AG09309 (cell line): Measurements from ENCODE around the gene CDK11B.
"Not testable (repeated sequence)": the region's sequence is repeated elsewhere in the genome, so short reads cannot be mapped to it uniquely, and the experiment has no call there.

Experiments used
- DNase-seq: peaks from one replicate; pipeline ENCODE4 v3.0.0-alpha.2; 2010; ENCODE audit warnings: low read depth
- H3K4me3 ChIP-seq: 2 replicates; pipeline ENCODE4 v1.5.1; 2011; ENCODE audit warnings: mild to moderate bottlenecking, low read depth, low read length, moderate library complexity; ENCODE audit not compliant: control insufficient read depth
- TF ChIP-seq, protein P1 (sequence below): IDR thresholded peaks from 2 replicates; pipeline ENCODE4 v1.5.1; 2011; ENCODE audit warnings: mild to moderate bottlenecking, low read depth, low read length, inconsistent platforms; ENCODE audit not compliant: insufficient read depth, control insufficient read depth; ENCODE audit errors: missing control alignments

Gene CDK11B

DNA sequence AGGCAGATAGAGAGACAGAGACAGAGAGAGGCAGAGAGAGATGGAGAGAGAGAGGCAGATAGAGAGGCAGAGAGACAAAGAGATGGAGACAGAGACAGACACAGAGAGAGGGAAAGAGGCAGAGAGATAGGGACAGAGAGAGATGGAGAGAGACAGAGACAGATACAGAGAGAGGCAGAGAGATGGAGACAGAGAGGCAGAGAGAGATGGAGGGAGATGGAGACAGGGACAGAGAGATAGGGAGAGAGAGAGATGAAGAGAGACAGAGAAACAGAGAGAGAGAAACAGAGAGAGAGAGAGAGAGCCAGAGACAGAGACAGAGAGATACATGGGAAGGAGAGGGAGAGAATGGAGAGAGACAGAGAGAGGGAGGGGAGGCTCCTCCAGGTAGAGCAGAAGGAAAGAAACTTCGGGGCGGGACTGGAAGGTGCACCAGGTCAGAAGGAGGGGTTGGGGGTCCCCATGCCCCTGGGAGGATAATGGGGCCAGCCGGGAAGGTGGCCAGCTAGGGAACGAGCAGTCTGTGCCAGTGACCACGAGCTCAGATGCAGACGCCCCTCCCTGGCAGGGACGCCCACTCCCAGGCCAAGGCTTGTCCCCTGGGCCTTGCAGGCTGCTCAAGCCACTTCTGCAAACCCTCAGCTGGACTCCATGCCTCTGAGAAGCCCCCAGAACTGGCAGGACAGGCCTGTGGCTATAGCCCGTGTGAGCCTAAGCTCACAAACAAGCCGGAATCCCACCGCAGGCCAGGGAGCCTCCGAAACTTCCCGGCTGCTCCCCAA, 62.1 kb downstream of the CDK11B start:
- no peak for DNase-seq
- H3K4me3 ChIP-seq = no peak overlapping the region
- TF ChIP-seq, protein P1, sequence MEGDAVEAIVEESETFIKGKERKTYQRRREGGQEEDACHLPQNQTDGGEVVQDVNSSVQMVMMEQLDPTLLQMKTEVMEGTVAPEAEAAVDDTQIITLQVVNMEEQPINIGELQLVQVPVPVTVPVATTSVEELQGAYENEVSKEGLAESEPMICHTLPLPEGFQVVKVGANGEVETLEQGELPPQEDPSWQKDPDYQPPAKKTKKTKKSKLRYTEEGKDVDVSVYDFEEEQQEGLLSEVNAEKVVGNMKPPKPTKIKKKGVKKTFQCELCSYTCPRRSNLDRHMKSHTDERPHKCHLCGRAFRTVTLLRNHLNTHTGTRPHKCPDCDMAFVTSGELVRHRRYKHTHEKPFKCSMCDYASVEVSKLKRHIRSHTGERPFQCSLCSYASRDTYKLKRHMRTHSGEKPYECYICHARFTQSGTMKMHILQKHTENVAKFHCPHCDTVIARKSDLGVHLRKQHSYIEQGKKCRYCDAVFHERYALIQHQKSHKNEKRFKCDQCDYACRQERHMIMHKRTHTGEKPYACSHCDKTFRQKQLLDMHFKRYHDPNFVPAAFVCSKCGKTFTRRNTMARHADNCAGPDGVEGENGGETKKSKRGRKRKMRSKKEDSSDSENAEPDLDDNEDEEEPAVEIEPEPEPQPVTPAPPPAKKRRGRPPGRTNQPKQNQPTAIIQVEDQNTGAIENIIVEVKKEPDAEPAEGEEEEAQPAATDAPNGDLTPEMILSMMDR = no peak

GRCh38 chr1:1595341-1595740, 63.5 kb downstream of the CDK11B start:
- not testable (repeated sequence) for DNase-seq, H3K4me3 ChIP-seq

DNA sequence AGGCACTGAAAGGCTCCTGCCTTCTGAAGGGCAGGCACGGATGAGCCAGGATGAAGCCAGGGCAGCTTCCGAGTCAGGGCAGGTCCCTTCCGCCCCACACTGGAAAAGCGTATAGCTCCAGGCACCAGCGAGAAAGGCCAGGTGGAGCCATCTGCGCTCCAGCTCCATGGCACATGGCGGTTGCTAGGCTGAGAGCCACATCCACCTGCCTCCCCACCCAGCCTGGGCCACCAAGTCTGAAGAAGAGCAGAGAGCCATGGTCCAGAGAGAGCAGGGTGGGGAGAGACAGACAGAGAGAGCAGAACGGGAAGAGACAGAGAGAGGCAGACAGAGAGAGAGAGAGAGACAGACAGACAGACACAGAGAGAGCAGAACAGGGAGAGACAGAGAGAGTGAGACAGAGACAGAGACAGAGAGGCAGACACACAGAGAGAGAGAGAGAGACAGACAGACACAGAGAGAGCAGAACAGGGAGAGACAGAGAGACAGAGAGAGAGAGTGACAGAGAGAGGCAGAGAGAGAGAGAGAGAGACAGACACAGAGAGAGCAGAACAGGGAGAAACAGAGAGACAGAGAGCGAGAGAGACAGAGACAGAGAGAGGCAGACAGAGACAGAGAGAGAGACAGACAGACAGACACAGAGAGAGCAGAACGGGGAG, 64.1 kb downstream of the CDK11B start:
- DNase-seq = no peak
- TF ChIP-seq, protein P1 = no peak
- H3K4me3 ChIP-seq = no peak overlapping the region

DNA sequence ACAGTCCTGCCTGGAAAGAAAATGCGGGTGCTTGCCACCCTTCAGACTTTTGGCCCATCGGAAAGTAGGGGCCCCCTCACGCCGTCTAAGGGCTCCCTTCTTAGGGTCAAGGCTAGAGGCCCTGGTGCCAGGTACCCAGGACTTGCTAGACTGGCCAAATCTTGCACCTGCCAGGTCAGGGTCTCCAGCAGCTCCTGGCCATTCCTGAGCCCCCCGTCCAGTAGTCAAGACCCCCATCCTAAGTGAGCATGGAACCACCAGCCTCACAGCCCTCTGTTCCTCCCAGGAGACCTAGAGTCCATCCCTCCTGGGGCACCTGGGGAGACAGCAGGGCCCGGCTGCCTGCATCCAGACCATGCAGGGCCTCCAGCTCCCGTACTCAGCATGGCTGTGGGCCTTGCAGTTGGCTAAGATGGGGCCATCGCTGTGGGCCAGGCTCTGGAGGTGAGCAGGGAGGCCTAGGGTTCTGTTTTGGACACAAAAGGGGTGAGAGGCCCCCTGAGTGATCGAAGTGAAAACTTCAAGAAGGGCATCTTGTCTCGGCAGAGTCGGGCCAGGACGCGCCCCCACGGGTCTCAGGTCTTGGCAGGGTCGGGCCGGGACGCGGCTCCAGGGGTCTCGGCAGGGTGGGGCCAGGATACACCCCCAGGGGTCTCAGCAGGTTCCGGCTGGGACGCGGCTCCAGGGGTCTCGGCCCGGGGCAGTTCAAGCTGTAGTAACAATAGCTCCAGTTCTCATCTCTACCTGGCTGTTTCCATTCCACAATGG, 64.8 kb downstream of the CDK11B start:
- TF ChIP-seq, protein P1 = no peak
- no peak for DNase-seq
- H3K4me3 ChIP-seq = no peak overlapping the region

GRCh38 chr1:1591452-1591851, 67.4 kb downstream of the CDK11B start:
- TF ChIP-seq, protein P1 = no peak
- H3K4me3 ChIP-seq = no peak overlapping the region
- no peak for DNase-seq
